ENCODE data around the gene IL2RA. TPM values are rescaled to one million over a fixed set of nuclear protein-coding genes. Genes with fewer than 3 reads are reported as not detected.

Gene IL2RA
- total and polyA plus RNA-seq, 5 donors = 0.18 to 1.3 (median 0.76) TPM

DNA sequence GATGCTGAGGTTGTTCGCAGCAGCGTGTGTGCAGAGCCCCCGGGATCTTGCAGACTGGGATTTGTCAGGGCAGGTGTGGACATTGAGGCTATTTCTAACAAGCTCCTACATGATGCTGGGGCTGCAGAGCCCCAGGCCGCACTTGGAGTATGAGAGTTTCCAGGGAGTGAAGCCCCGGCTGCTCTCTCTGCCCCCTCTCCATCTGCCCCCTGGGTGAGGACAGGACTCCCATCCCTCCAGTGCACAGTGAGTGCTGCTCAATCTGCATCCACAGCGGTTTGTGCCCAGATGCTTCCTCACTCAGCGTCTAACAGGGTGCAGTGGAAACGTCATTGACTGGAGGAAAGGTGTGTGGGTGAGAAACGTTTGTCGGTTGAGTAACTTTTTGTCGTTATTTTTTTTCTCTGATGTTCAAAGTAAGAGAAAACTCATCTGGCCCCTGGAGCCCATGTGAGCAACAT, 25.3 kb downstream of the IL2RA start:
- Histone ChIP-seq H3K4me1 (ENCODE audit: control insufficient read depth, insufficient read depth, low read length) (no peaks in the 10 kb centered on the region), H3K9me3 (ENCODE audit: control insufficient read depth, low read length) (peaks cover 3% of the 10 kb centered on the region), H3K4me3 (ENCODE audit: low read length) (no peak overlapping the region), H3K27ac (ENCODE audit: low read length) (no peak overlapping the region), H3K27me3 (ENCODE audit: control insufficient read depth, insufficient read depth) (no peaks in the 10 kb centered on the region)
- intact Hi-C loops (cut with DNase I) = no loop called here
- WGBS = 71% methylated on average over 11 of the region's 11 CpGs
- ATAC-seq (no peak), DNase-seq (no peak)

DNA sequence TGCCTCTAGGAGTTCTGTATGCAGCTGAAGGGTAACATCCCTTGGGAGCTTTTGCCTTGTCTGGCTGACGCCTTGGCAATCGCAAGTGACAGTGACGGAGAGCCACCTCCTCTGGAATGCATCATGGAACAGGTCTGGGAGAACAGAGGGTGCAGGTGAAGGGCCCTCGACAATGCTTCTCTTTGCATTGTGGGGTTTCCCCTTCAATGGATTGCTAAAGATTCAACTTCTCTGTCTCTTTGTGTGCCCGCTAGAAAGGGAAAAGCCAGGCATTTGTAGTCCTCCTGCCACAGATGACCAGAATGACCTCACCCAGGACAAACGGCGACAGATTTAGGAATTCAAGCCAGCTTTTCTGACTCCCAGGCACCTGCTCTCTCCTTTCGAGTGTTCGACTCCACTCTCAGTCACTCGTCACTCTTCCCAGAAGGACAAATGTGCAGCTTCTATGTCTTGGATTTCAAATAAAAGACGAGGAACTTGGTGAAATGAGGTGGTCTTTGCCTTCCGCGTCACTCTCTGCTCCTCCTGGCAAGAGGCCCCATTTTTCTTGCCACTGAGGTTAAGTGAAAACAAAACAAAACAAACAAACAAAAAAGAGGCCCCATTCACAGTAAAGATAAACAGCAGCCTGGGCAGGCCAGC, 26.1 kb downstream of the IL2RA start:
- no peaks in the 10 kb centered on the region for H3K27me3 ChIP-seq (ENCODE audit: control insufficient read depth, insufficient read depth)
- no peak overlapping the region for H3K4me3 ChIP-seq (ENCODE audit: low read length)
- ATAC-seq (no peak), DNase-seq (no peak)
- no peak overlapping the region for H3K27ac ChIP-seq (ENCODE audit: low read length)
- intact Hi-C loops (cut with DNase I) = no loop called here
- peaks cover 3% of the 10 kb centered on the region for H3K9me3 ChIP-seq (ENCODE audit: control insufficient read depth, low read length)
- H3K4me1 ChIP-seq (ENCODE audit: control insufficient read depth, insufficient read depth, low read length) = no peaks in the 10 kb centered on the region
- 74% methylated on average over 13 of the region's 13 CpGs for WGBS

DNA sequence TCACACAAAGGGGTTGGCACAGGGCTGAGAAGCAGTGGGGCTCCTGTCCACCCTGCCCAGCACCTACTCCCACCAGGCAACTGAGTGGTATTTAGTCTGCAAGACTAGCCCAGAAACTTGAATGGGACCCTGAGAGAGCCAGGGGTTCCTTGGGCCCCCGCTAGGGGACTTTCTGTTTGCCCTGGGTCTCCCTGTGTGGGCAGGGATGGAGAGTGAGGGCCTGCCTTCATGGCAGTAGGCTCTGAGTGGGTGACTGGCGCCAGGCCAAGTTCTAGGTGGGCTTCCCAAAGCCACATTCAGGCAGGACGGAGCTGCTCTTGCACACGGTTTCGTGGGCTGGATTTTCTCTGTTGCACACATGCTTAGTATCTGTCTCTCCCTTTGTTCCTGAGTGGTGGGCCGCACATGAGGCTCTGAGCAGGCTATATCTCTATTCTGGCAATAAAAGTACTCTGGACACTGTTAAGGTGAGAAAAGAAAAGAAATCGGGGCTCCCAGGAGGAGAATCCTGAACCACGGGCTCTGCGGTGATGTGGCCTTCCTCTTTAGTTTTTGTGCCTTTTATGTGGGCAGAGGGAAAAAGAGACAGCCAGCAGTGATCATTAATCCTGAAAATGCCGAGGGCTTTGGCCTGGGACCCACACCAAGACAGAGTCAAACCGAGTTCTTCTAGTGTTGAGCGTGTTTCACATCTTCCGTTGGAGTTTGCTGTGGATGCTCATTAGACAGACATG, 26.9 kb downstream of the IL2RA start:
- peak in 1 of 2 donors; percentile 18 for ATAC-seq
- H3K4me3 ChIP-seq (ENCODE audit: low read length) = no peak overlapping the region
- WGBS = 90% methylated on average over 13 of the region's 13 CpGs
- intact Hi-C loops (cut with DNase I) = no loop called here
- DNase-seq = no peak
- no peak overlapping the region for H3K27ac ChIP-seq (ENCODE audit: low read length)
- H3K9me3 ChIP-seq (ENCODE audit: control insufficient read depth, low read length) = peaks cover 3% of the 10 kb centered on the region
- no peaks in the 10 kb centered on the region for H3K4me1 ChIP-seq (ENCODE audit: control insufficient read depth, insufficient read depth, low read length)
- no peaks in the 10 kb centered on the region for H3K27me3 ChIP-seq (ENCODE audit: control insufficient read depth, insufficient read depth)

DNA sequence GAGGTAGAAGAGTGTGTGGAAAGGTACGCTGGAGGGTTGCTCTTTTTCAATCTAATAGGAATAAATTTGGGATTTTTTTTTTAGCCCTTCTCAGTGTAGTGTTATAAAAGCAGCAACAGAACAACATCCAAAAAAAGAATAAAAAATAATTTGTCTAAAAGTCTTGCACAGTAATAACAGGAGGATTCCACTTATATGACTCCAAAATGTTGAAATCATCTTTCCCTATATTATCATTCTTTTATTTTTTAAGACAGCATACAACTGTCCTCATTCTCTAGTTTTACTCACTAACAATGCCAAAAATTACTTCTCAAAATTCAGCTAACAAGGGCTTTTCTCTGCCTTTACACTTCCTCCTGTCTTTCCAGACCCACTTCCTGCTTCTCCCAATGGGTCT, 27.8 kb downstream of the IL2RA start:
- WGBS = 89% methylated on average over 1 of the region's 1 CpG
- DNase-seq (no peak), ATAC-seq (no peak)
- H3K4me3 ChIP-seq (ENCODE audit: low read length) = no peak overlapping the region
- no peak overlapping the region for H3K27ac ChIP-seq (ENCODE audit: low read length)
- no peaks in the 10 kb centered on the region for H3K4me1 ChIP-seq (ENCODE audit: control insufficient read depth, insufficient read depth, low read length)
- intact Hi-C loops (cut with DNase I) = no loop called here
- no peaks in the 10 kb centered on the region for H3K9me3 ChIP-seq (ENCODE audit: control insufficient read depth, low read length)
- H3K27me3 ChIP-seq (ENCODE audit: control insufficient read depth, insufficient read depth) = no peaks in the 10 kb centered on the region

DNA sequence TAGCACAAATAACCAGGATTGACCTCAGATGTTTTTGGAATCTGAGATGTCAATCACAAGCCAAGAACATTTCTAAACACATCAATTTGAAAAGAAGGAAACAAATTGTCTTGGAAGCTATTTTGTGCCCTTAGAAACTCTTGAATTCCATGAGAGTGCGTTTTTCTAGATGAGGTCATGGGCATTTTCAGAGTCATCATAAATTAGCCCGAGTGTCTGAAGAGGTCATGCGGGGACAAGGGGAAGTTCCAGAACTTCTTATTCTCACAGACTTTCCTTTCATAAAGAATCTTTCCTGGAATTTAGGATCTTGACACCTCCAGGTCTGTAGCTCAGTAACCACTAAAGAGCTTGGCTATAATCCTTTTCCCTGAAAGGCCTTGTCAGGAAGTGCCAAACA, 28.2 kb downstream of the IL2RA start:
- intact Hi-C loops (cut with DNase I) = no loop called here
- DNase-seq (no peak), ATAC-seq (peak; percentile 43 to 56)
- no peaks in the 10 kb centered on the region for H3K9me3 ChIP-seq (ENCODE audit: control insufficient read depth, low read length)
- H3K4me1 ChIP-seq (ENCODE audit: control insufficient read depth, insufficient read depth, low read length) = no peaks in the 10 kb centered on the region
- WGBS = 36% methylated on average over 3 of the region's 3 CpGs
- no peaks in the 10 kb centered on the region for H3K27me3 ChIP-seq (ENCODE audit: control insufficient read depth, insufficient read depth)
- no peak overlapping the region for H3K4me3 ChIP-seq (ENCODE audit: low read length)
- H3K27ac ChIP-seq (ENCODE audit: low read length) = no peak overlapping the region

DNA sequence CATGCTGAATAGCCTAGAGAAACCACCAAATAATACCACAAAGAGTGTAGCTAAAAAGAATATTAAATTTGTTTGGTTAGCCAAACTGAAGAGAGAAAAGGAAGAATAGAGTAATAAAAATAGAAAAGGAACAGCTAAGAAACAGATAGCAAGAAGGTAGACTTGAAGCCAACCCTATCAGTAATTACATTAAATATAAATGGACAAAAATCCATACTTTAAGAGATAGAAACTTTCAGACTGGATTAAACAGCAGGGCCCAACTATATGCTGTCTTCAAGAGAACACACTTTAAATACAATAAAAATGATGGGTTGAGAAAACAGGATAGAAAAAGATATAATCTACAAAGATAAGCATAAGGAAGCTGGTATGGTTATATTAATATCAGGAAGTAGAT, 31.2 kb downstream of the IL2RA start:
- ATAC-seq (no peak), DNase-seq (no peak)
- intact Hi-C loops (cut with DNase I) = no loop called here
- H3K4me1 ChIP-seq (ENCODE audit: control insufficient read depth, insufficient read depth, low read length) = no peaks in the 10 kb centered on the region
- H3K27me3 ChIP-seq (ENCODE audit: control insufficient read depth, insufficient read depth) = peaks cover 2% of the 10 kb centered on the region
- no peak overlapping the region for H3K4me3 ChIP-seq (ENCODE audit: low read length)
- no peaks in the 10 kb centered on the region for H3K9me3 ChIP-seq (ENCODE audit: control insufficient read depth, low read length)
- no peak overlapping the region for H3K27ac ChIP-seq (ENCODE audit: low read length)

DNA sequence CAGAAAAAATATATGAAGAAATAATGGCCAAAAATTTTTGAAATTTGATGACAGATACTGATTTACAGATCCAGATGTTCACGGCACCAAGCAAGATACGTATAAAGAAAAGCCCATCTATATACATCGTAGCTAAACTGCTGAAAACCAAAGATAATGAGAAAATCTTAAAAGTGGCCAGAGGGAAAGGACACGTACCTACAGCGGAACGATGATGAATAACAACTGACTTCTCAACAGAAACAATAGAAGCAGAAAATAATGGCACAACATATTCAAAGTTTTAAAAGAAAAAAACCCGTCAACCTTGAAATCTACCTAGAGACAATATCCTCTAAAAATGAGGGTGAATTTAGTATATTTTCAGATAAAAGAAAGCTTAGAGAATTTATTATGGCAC, 31.9 kb downstream of the IL2RA start:
- 95% methylated on average over 7 of the region's 7 CpGs for WGBS
- no peaks in the 10 kb centered on the region for H3K4me1 ChIP-seq (ENCODE audit: control insufficient read depth, insufficient read depth, low read length)
- DNase-seq (no peak), ATAC-seq (no peak)
- H3K27me3 ChIP-seq (ENCODE audit: control insufficient read depth, insufficient read depth) = peaks cover 2% of the 10 kb centered on the region
- intact Hi-C loops (cut with DNase I) = no loop called here
- H3K9me3 ChIP-seq (ENCODE audit: control insufficient read depth, low read length) = no peaks in the 10 kb centered on the region
- H3K4me3 ChIP-seq (ENCODE audit: low read length) = no peak overlapping the region
- no peak overlapping the region for H3K27ac ChIP-seq (ENCODE audit: low read length)

DNA sequence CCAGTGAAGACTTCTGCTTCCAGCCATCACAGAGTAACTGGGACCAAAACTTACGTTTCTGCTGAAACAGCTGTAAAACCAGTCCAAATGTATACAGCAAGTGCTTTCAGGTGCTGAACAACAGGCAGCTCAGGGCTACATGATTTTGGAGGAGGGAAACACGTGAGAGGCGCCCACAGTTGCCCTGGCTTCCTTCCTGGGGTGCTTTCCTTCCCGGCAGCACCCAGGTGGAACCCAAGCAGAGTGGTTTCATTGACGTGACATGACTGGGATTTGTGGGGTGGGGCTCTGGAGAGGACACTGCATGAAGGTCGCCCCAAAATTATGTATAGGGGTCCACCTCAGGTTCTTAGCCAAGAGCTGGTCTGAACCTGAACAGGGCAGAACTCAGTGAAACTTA, 34.2 kb downstream of the IL2RA start:
- no peak overlapping the region for H3K4me3 ChIP-seq (ENCODE audit: low read length)
- intact Hi-C loops (cut with DNase I) = no loop called here
- peaks cover 2% of the 10 kb centered on the region for H3K27me3 ChIP-seq (ENCODE audit: control insufficient read depth, insufficient read depth)
- H3K27ac ChIP-seq (ENCODE audit: low read length) = no peak overlapping the region
- no peaks in the 10 kb centered on the region for H3K4me1 ChIP-seq (ENCODE audit: control insufficient read depth, insufficient read depth, low read length)
- WGBS = 79% methylated on average over 6 of the region's 6 CpGs
- no peaks in the 10 kb centered on the region for H3K9me3 ChIP-seq (ENCODE audit: control insufficient read depth, low read length)
- DNase-seq (no peak), ATAC-seq (no peak)

DNA sequence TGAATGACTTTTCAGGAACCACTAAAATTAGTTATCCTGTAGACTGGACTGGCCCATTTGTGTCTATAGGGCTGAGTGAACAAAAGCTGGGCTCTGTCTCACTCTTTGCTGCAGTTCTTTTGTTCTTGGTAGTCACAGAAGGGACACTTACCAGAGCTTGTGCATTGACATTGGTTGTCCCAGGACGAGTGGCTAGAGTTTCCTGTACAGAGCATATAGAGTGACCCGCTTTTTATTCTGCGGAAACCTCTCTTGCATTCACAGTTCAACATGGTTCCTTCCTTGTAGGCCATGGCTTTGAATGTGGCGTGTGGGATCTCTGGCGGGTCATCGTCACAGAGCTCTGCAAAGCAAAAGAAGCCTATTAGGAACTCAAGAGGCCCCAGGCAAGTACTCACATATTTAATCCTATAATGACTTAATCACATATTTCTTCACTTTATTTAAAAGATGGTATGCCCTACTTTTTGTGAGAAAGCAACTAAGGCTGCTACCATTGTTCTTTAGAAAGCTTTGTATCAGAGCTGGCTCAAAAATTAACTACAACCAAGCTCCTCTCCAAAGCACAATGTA, 36.4 kb downstream of the IL2RA start:
- Histone ChIP-seq H3K27me3 (ENCODE audit: control insufficient read depth, insufficient read depth) (peaks cover 2% of the 10 kb centered on the region), H3K9me3 (ENCODE audit: control insufficient read depth, low read length) (no peaks in the 10 kb centered on the region), H3K27ac (ENCODE audit: low read length) (no peak overlapping the region), H3K4me1 (ENCODE audit: control insufficient read depth, insufficient read depth, low read length) (no peaks in the 10 kb centered on the region), H3K4me3 (ENCODE audit: low read length) (no peak overlapping the region)
- no peak for ATAC-seq
- intact Hi-C loops (cut with DNase I) = no loop called here
- 93% methylated on average over 6 of the region's 6 CpGs for WGBS
- no peak for DNase-seq

DNA sequence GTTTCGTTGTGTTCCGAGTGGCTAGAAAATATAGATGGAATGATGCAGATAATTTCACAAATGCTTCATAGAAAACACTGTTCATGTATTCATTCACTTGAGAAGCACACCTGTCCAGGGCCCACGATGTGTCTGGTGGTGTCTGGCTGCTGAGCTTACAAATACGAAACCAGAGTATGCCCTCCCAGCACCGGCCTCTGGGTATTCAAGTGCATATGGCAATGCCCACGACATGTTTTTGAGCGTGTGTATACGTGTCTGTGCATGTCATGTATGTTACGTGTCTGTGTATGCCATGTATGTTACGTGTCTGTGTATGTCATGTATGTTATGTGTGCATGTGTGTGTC, 37.9 kb downstream of the IL2RA start:
- Histone ChIP-seq H3K4me1 (ENCODE audit: control insufficient read depth, insufficient read depth, low read length) (no peaks in the 10 kb centered on the region), H3K4me3 (ENCODE audit: low read length) (no peak overlapping the region), H3K27ac (ENCODE audit: low read length) (no peak overlapping the region), H3K9me3 (ENCODE audit: control insufficient read depth, low read length) (no peaks in the 10 kb centered on the region), H3K27me3 (ENCODE audit: control insufficient read depth, insufficient read depth) (peaks cover 2% of the 10 kb centered on the region)
- 90% methylated on average over 10 of the region's 10 CpGs for WGBS
- ATAC-seq (no peak), DNase-seq (no peak)
- intact Hi-C loops (cut with DNase I) = no loop called here

DNA sequence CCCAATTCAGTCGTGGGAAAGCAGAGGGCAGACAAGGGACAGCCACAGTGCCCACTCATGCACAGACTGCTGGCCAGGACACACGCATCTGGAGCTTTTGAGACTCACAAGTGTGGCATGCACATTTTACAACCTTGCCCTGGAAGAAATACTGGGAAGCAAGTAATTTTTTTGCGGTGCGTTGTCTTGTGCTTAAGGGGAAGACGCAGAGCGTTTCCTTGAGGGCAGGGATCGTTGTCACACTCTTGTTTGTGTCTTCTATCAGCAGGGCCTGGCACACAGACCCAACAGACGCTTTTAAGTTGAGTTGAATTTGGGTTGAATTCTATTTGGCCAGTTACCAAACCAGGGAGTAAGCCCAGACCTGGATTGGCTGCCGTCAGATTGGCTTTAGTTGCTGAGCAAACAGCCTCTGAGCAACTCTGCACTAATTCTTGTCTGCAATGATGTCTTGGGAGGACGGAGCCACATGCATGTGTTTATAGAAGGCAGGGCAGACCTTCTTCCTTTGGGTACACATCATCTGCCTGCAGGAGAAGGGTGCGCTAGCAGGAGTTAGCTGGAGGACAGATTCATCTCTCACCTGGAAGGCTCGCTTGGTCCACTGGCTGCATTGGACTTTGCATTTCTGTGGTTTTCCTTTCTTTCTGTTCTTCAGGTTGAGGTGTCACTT, 38.4 kb downstream of the IL2RA start:
- no peak for DNase-seq
- Histone ChIP-seq H3K27ac (ENCODE audit: low read length) (no peak overlapping the region), H3K4me3 (ENCODE audit: low read length) (no peak overlapping the region), H3K27me3 (ENCODE audit: control insufficient read depth, insufficient read depth) (peaks cover 2% of the 10 kb centered on the region), H3K9me3 (ENCODE audit: control insufficient read depth, low read length) (no peaks in the 10 kb centered on the region), H3K4me1 (ENCODE audit: control insufficient read depth, insufficient read depth, low read length) (no peaks in the 10 kb centered on the region)
- no peak for ATAC-seq
- intact Hi-C loops (cut with DNase I) = no loop called here
- 70% methylated on average over 12 of the region's 12 CpGs for WGBS
